Ishikawa (cell line): ENCODE results near the gene TBC1D22A.

Experiments
- CEBPB ChIP-seq: IDR thresholded peaks from 2 replicates; pipeline ENCODE4 v1.6.1; 2012
- EGR1 ChIP-seq: IDR thresholded peaks from 2 replicates; pipeline ENCODE4 v1.6.1; 2012
- EP300 ChIP-seq: IDR thresholded peaks from 2 replicates; pipeline ENCODE4 v1.6.1; 2012; ENCODE audit warnings: borderline replicate concordance
- NFIC ChIP-seq: IDR thresholded peaks from 2 replicates; pipeline ENCODE4 v1.6.1; 2012
- TAF1 ChIP-seq: IDR thresholded peaks from 2 replicates; pipeline ENCODE4 v1.6.1; 2012; ENCODE audit warnings: low read depth, mild to moderate bottlenecking
- TEAD4 ChIP-seq: IDR thresholded peaks from 2 replicates; pipeline ENCODE4 v1.6.1; 2012
- YY1 ChIP-seq: IDR thresholded peaks from 2 replicates; pipeline ENCODE4 v1.6.1; 2012; ENCODE audit warnings: low read depth

- TF ChIP-seq TEAD4 (no peak), EP300 (no peak), NFIC (no peak), YY1 (no peak), EGR1 (no peak), CEBPB (no peak), TAF1 (no peak)
These were observed 381.8 kb downstream of the TBC1D22A start for GRCh38 chr22:47144076-47144765.
